Measurements from ENCODE around the gene NEUROD6. TPM values are rescaled to one million over a fixed set of nuclear protein-coding genes. Genes with fewer than 3 reads are reported as not detected.

Gene NEUROD6
- total RNA-seq, 2 experiments from 2014 or later = not detected

- H3K36me3 Mint-ChIP-seq (ENCODE audit: low read depth) = no peaks in the 10 kb centered on the region
- ChIA-PET POLR2A (no interaction called here), CTCF (no interaction called here)
- DNase-seq (no peak), ATAC-seq (no peak)
- H3K27ac Mint-ChIP-seq = no peak overlapping the region
- H3K27me3 Mint-ChIP-seq (ENCODE audit: low read depth) = no peaks in the 10 kb centered on the region
- no peaks in the 10 kb centered on the region for H3K9me3 Mint-ChIP-seq (ENCODE audit: insufficient read depth)
- no peaks in the 10 kb centered on the region for H3K4me1 Mint-ChIP-seq (ENCODE audit: low read depth)
- H3K4me3 Mint-ChIP-seq = no peak overlapping the region
Measured at GRCh38 chr7:31304446-31304845, 36.1 kb downstream of the NEUROD6 start.

- ChIA-PET CTCF (no interaction called here), POLR2A (no interaction called here)
- H3K36me3 Mint-ChIP-seq (ENCODE audit: low read depth) = no peaks in the 10 kb centered on the region
- no peak overlapping the region for H3K4me3 Mint-ChIP-seq
- ATAC-seq (no peak), DNase-seq (no peak)
- H3K27ac Mint-ChIP-seq = no peak overlapping the region
- no peaks in the 10 kb centered on the region for H3K9me3 Mint-ChIP-seq (ENCODE audit: insufficient read depth)
- H3K4me1 Mint-ChIP-seq (ENCODE audit: low read depth) = no peaks in the 10 kb centered on the region
- H3K27me3 Mint-ChIP-seq (ENCODE audit: low read depth) = no peaks in the 10 kb centered on the region
Measured at GRCh38 chr7:31302356-31302755, 38.2 kb downstream of the NEUROD6 start.

- H3K4me1 Mint-ChIP-seq (ENCODE audit: low read depth) = no peaks in the 10 kb centered on the region
- CTCF ChIA-PET = no interaction called here
- no peak overlapping the region for H3K4me3 Mint-ChIP-seq
- no peaks in the 10 kb centered on the region for H3K36me3 Mint-ChIP-seq (ENCODE audit: low read depth)
- POLR2A ChIA-PET = no interaction called here
- H3K9me3 Mint-ChIP-seq (ENCODE audit: insufficient read depth) = no peaks in the 10 kb centered on the region
- no peak for ATAC-seq
- H3K27ac Mint-ChIP-seq = no peak overlapping the region
- DNase-seq = no peak
- H3K27me3 Mint-ChIP-seq (ENCODE audit: low read depth) = no peaks in the 10 kb centered on the region
Measured at GRCh38 chr7:31299336-31299735, 41.2 kb downstream of the NEUROD6 start.

GRCh38 chr7:31290601-31291000 lies 49.9 kb downstream of the NEUROD6 start:
- Mint-ChIP-seq H3K9me3 (ENCODE audit: insufficient read depth) (no peaks in the 10 kb centered on the region), H3K4me1 (ENCODE audit: low read depth) (no peaks in the 10 kb centered on the region), H3K36me3 (ENCODE audit: low read depth) (no peaks in the 10 kb centered on the region), H3K4me3 (no peak overlapping the region), H3K27ac (no peak overlapping the region), H3K27me3 (ENCODE audit: low read depth) (no peaks in the 10 kb centered on the region)
- ChIA-PET CTCF (no interaction called here), POLR2A (no interaction called here)
- no peak for DNase-seq
- no peak for ATAC-seq

Other genes with a start within 250 kb of the NEUROD6 start
- not detected for gene ITPRID1, start 173.4 kb upstream of the NEUROD6 start, total RNA-seq